GM23248 (cell line): Measurements from ENCODE around the gene WDR70. TPM values are rescaled to one million over a fixed set of nuclear protein-coding genes. Genes with fewer than 3 reads are reported as not detected.
"Not testable (repeated sequence)": the region's sequence is repeated elsewhere in the genome, so short reads cannot be mapped to it uniquely, and the experiment has no call there.

Experiments
- DNase-seq: peaks from one replicate; pipeline ENCODE4 v3.0.0-alpha.2; 2015
- H2AFZ ChIP-seq: fragments of 200-600 bp; sonication (generic); 2 replicates; pipeline ENCODE4 v1.6.1; 2016; ENCODE audit warnings: antibody characterized with exemption
- H3F3A ChIP-seq: fragments of 200-600 bp; sonication (generic); 2 replicates; pipeline ENCODE4 v1.6.1; 2016; ENCODE audit warnings: mild to moderate bottlenecking, antibody characterized with exemption, mixed run types; ENCODE audit not compliant: insufficient read depth
- H3K27ac ChIP-seq: fragments of 200-600 bp; sonication (generic); 2 replicates; pipeline ENCODE4 v1.5.1; 2016; ENCODE audit warnings: mild to moderate bottlenecking
- H3K27me3 ChIP-seq: fragments of 200-600 bp; sonication (generic); replicated peaks from 2 replicates; pipeline ENCODE4 v1.6.1; 2016; ENCODE audit warnings: mild to moderate bottlenecking; ENCODE audit not compliant: insufficient read depth
- H3K36me3 ChIP-seq: fragments of 200-600 bp; sonication (generic); 2 replicates; pipeline ENCODE4 v1.6.1; 2016; ENCODE audit warnings: low read depth, mild to moderate bottlenecking
- H3K4me1 ChIP-seq: fragments of 200-600 bp; sonication (generic); 2 replicates; pipeline ENCODE4 v1.6.1; 2016; ENCODE audit warnings: mild to moderate bottlenecking; ENCODE audit not compliant: insufficient read depth
- H3K4me2 ChIP-seq: fragments of 200-600 bp; sonication (generic); one replicate; pipeline ENCODE4 v1.6.1; 2016; ENCODE audit warnings: mild to moderate bottlenecking; ENCODE audit not compliant: unreplicated experiment
- H3K4me3 ChIP-seq: fragments of 200-600 bp; sonication (generic); 2 replicates; pipeline ENCODE4 v1.5.1; 2016; ENCODE audit warnings: mild to moderate bottlenecking
- H3K79me2 ChIP-seq: fragments of 200-600 bp; sonication (generic); 2 replicates; pipeline ENCODE4 v1.6.1; 2016; ENCODE audit warnings: mild to moderate bottlenecking; ENCODE audit not compliant: insufficient read depth
- H3K9ac ChIP-seq: fragments of 200-600 bp; sonication (generic); 2 replicates; pipeline ENCODE4 v1.6.1; 2016; ENCODE audit warnings: mild to moderate bottlenecking
- H3K9me2 ChIP-seq: fragments of 200-600 bp; sonication (generic); 2 replicates; pipeline ENCODE4 v1.6.1; 2016; ENCODE audit warnings: mixed run types, mild to moderate bottlenecking, moderate library complexity; ENCODE audit not compliant: insufficient read depth
- H3K9me3 ChIP-seq: fragments of 200-600 bp; sonication (generic); one replicate; pipeline ENCODE4 v1.6.1; 2017; ENCODE audit warnings: low read depth
- H4K20me1 ChIP-seq: fragments of 200-600 bp; sonication (generic); 2 replicates; pipeline ENCODE4 v1.6.0; 2016; ENCODE audit not compliant: insufficient read depth
- EZH2 ChIP-seq: fragments of 200-600 bp; sonication (generic); IDR thresholded peaks from 2 replicates; pipeline ENCODE4 v1.6.1; 2018; ENCODE audit warnings: antibody characterized with exemption, mild to moderate bottlenecking; ENCODE audit not compliant: insufficient read depth, poor library complexity, severe bottlenecking
- EZH2phosphoT487 ChIP-seq: fragments of 200-600 bp; sonication (generic); IDR thresholded peaks from 2 replicates; pipeline ENCODE4 v1.6.1; 2018; ENCODE audit warnings: antibody characterized with exemption, moderate library complexity, mild to moderate bottlenecking, low read depth; ENCODE audit not compliant: insufficient read depth
- WGBS, 2 experiments: methylation state at CpG; one replicate each; pipeline ENCODE4 v1.1.6; 2015 to 2017; ENCODE audit warnings: low lambda C conversion rate in 2 of 2, low coverage in 1 of 2; ENCODE audit errors: missing lambda C conversion rate in 2 of 2; 5-methylcytosine and 5-hydroxymethylcytosine counted together
- in situ Hi-C: fragments of 300-500 bp; cut with MboI; formaldehyde crosslinking; loops from 2 replicates; pipeline ENCODE4 v1.15.0; 2020
- polyA plus RNA-seq: library from polyadenylated mRNA; unstranded; fragments of >200 nt; fragmentation: Nextera tagmentation; extraction: Ambion mirVana; gene quantifications from 2 replicates; pipeline ENCODE4 v1.2.1, GENCODE V29; 2016
- total RNA-seq: library from RNA; depleted of rRNA; stranded (reverse); fragments of >200 nt; shearing (Covaris generic); gene quantifications from 2 replicates; pipeline ENCODE4 v1.2.3, GENCODE V29; 2014

The WDR70 gene
- total and polyA plus RNA-seq, 2 experiments from 2014 or later: 20.8 to 24.9 TPM

DNA sequence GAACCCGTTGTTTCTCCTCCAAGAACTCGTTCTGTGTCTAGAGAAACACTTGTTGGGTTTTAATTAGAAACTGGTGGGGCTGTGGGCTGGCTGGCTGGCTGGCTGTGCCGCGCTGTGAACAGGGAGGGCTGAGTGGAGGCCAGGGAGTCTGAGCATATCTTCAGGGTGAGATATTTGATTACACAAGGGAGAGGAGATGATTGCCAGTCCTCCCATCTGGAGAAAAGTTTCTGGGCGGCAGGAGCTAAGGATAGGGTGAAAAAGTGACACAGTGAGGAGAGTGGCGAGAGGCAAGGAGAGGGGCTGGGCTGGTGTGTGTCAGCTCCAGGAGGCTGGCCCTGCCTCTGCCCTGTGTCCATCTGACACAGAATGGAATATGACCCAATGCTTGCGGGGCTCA lies 397.7 kb downstream of the WDR70 start:
- no peaks in the 10 kb centered on the region for H3K79me2 ChIP-seq
- peaks cover 46% of the 10 kb centered on the region for H3K4me1 ChIP-seq
- H3K9ac ChIP-seq: peak overlapping the region; percentile 82
- 0 out of 2 replicates have a peak overlapping the region, but pooled peaks have one; percentile 37 for H3K4me3 ChIP-seq
- in situ Hi-C loops: no loop called here
- H3K36me3 ChIP-seq: no peaks in the 10 kb centered on the region
- peaks cover 43% of the 10 kb centered on the region for H3F3A ChIP-seq
- H3K4me2 ChIP-seq: peak overlapping the region; percentile 76
- no peaks in the 10 kb centered on the region for H3K27me3 ChIP-seq
- no peak for TF ChIP-seq EZH2
- no peak for TF ChIP-seq EZH2phosphoT487
- no peaks in the 10 kb centered on the region for H3K9me3 ChIP-seq
- WGBS, 2 experiments: 4 to 7% methylated on average over 7 of the region's 7 CpGs
- peak; percentile 93 for DNase-seq
- no peaks in the 10 kb centered on the region for H4K20me1 ChIP-seq
- peak overlapping the region; percentile 98 for H3K27ac ChIP-seq
- peak overlapping the region; percentile 31 for H2AFZ ChIP-seq
- no peaks in the 10 kb centered on the region for H3K9me2 ChIP-seq

DNA sequence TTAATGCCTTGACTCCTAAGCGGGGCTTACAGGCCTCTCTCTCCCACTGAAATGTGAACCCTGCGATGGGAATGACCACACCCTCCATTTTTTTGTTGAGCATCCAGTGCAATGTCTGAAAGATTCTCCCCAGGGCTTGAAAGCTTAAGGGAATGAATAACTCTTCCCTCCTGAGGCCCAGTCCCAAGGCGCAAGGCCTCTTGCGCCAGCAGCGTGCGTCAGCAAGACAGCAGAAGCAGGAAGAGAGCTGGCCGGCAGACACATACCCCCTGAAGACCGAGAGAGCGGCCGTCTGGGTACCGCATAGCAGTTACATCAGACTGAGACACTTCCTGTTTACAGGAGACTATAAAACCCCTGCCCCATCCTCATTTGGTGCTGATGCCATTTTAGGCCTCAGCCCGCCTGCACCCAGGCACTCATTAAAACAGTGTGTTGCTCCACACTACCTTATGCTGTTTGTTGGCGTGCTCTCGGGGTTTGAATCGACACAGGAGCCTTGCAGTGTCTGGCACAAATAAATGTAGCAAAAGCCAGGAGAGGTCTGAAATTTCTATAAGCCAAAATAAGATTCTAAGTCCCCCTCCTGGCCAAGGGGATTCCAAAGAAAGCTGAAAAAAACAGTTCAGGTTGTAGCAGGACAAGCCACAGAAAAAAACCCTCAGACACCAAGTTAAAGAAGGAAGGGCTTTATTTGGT lies 398.5 kb downstream of the WDR70 start:
- no peaks in the 10 kb centered on the region for H3K9me3 ChIP-seq
- peak overlapping the region; percentile 82 for H3K9ac ChIP-seq
- peaks cover 35% of the 10 kb centered on the region for H3F3A ChIP-seq
- peak overlapping the region; percentile 31 for H2AFZ ChIP-seq
- H3K9me2 ChIP-seq: no peaks in the 10 kb centered on the region
- in situ Hi-C loops: no loop called here
- H3K79me2 ChIP-seq: no peaks in the 10 kb centered on the region
- H3K4me2 ChIP-seq: peak overlapping the region; percentile 76
- H4K20me1 ChIP-seq: no peaks in the 10 kb centered on the region
- TF ChIP-seq EZH2 (no peak), EZH2phosphoT487 (no peak)
- whole genome bisulfite sequencing, 2 experiments: 53 to 61% methylated on average over 15 of the region's 15 CpGs
- H3K27ac ChIP-seq: peak overlapping the region; percentile 98
- peaks cover 38% of the 10 kb centered on the region for H3K4me1 ChIP-seq
- DNase-seq: peak; percentile 94
- no peaks in the 10 kb centered on the region for H3K36me3 ChIP-seq
- no peaks in the 10 kb centered on the region for H3K27me3 ChIP-seq
- 0 out of 2 replicates have a peak overlapping the region, but pooled peaks have one; percentile 37 for H3K4me3 ChIP-seq

GRCh38 chr5:37781409-37781808 lies 402.3 kb downstream of the WDR70 start:
- H3K27me3 ChIP-seq, DNase-seq, H4K20me1 ChIP-seq, H3K4me2 ChIP-seq, H3K9ac ChIP-seq, H3K9me3 ChIP-seq, H2AFZ ChIP-seq, in situ Hi-C loops, H3K4me3 ChIP-seq, H3K79me2 ChIP-seq, H3K9me2 ChIP-seq, H3K36me3 ChIP-seq, H3K27ac ChIP-seq: not testable (repeated sequence)
- Histone ChIP-seq H3K4me1 (peaks cover 19% of the 10 kb centered on the region), H3F3A (peaks cover 16% of the 10 kb centered on the region; the same call in 1 of the 2 replicates)
- WGBS, 2 experiments: 95 to 97% methylated on average over 8 of the region's 8 CpGs

DNA sequence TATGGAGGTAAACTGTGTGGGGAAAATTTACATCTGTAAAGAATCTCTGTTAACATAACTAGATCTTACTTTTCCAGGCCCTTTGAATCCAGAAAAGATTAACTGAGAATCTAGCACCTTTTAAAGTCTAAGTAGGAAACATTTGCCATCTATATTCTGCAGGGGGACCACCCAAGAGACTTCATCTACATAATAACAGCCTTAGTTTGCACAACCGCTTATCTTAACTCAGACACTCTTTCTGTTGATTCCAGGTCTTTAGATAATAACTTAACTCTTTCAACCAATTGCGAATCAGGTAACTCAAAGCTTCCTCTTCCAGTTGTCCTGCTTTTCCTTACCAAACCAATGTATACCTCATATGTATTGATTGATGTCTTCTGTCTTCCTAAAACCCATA lies 407.3 kb downstream of the WDR70 start:
- H3K27ac ChIP-seq: peak overlapping the region; percentile 70
- H3K36me3 ChIP-seq: no peaks in the 10 kb centered on the region
- no peaks in the 10 kb centered on the region for H3K79me2 ChIP-seq
- in situ Hi-C loops: no loop called here
- TF ChIP-seq EZH2phosphoT487: no peak
- TF ChIP-seq EZH2: no peak
- no peaks in the 10 kb centered on the region for H3K9me3 ChIP-seq
- H3K4me3 ChIP-seq: no peak overlapping the region
- no peak overlapping the region for H3K4me2 ChIP-seq
- no peaks in the 10 kb centered on the region for H3K27me3 ChIP-seq
- 94 to 95% methylated on average over 2 of the region's 2 CpGs for WGBS, 2 experiments
- DNase-seq: no peak
- H3K9me2 ChIP-seq: no peaks in the 10 kb centered on the region
- H3K4me1 ChIP-seq: peaks cover 30% of the 10 kb centered on the region
- no peak overlapping the region for H3K9ac ChIP-seq
- H3F3A ChIP-seq: peaks cover 29% of the 10 kb centered on the region
- no peak overlapping the region for H2AFZ ChIP-seq
- H4K20me1 ChIP-seq: no peaks in the 10 kb centered on the region
